Measurements from ENCODE around the gene COL17A1.

Gene COL17A1

DNA sequence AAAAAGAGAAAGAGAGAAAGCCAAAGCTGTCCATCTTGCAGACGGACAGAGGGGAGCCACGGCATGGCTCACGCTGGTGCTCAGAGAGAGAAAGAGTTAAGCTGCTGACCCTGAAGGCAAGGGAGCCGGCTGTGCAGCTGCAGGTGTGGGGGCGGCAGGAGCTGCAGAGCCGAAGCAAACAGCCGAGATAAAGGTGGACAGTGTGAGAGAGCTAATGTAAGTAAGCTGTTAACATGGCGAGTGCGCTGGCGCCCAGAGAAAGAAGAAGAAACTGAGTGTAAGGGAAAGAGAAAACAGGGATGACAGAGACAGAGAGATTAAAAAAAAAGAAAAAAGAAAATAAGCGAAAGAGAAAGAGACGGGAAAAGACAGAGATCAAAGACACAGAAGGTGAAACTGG lies 18.2 kb downstream of the COL17A1 start:
- no peak overlapping the region for H2AFZ ChIP-seq (ENCODE audit: low read depth, low read length)
- TF ChIP-seq, protein P1, sequence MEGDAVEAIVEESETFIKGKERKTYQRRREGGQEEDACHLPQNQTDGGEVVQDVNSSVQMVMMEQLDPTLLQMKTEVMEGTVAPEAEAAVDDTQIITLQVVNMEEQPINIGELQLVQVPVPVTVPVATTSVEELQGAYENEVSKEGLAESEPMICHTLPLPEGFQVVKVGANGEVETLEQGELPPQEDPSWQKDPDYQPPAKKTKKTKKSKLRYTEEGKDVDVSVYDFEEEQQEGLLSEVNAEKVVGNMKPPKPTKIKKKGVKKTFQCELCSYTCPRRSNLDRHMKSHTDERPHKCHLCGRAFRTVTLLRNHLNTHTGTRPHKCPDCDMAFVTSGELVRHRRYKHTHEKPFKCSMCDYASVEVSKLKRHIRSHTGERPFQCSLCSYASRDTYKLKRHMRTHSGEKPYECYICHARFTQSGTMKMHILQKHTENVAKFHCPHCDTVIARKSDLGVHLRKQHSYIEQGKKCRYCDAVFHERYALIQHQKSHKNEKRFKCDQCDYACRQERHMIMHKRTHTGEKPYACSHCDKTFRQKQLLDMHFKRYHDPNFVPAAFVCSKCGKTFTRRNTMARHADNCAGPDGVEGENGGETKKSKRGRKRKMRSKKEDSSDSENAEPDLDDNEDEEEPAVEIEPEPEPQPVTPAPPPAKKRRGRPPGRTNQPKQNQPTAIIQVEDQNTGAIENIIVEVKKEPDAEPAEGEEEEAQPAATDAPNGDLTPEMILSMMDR (IDR thresholded peaks at IDR 0.05; ENCODE audit: low read depth, low read length), result no peak
- TF ChIP-seq EZH2phosphoT487 (IDR thresholded peaks at IDR 0.05; ENCODE audit: low read depth), result no peak
- no peaks in the 10 kb centered on the region for H3K9me3 ChIP-seq (ENCODE audit: insufficient read depth, low read length)
- H4K20me1 ChIP-seq (ENCODE audit: insufficient read depth, low read length), result no peaks in the 10 kb centered on the region
- H3K79me2 ChIP-seq (ENCODE audit: low read length), result no peaks in the 10 kb centered on the region
- peaks cover 3% of the 10 kb centered on the region; the same call in 1 of the 2 replicates for H3K27me3 ChIP-seq (ENCODE audit: low read depth, low read length)
- H3K9ac ChIP-seq (ENCODE audit: low read length), result no peak overlapping the region
- H3K4me2 ChIP-seq (ENCODE audit: low read length), result no peak overlapping the region
- no peak overlapping the region for H3K27ac ChIP-seq (ENCODE audit: low read length)
- H3K36me3 ChIP-seq (replicated peaks; ENCODE audit: low read depth, low read length), result no peaks in the 10 kb centered on the region
- H3K4me1 ChIP-seq (ENCODE audit: low read length), result no peaks in the 10 kb centered on the region
- no peak overlapping the region for H3K4me3 ChIP-seq (ENCODE audit: low read length)

DNA sequence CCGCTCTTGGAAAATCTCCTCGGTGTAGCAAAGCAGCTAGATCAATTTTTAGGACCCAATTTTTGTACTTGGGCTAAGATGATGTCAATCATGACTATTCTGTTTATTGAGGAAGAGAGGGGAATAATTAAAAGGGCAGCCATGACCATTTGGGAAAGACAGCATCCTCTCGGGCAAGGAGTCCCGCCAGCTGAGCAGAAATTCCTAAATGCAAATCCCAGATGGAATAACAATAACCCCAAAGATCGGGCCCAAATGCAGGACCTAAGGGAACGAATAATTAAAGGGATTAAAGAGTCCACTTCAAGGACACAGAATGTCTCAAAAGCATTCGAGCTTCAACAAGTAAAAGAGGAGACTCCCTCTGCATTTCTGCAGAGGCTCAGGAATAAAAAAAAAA lies 18.7 kb downstream of the COL17A1 start:
- Histone ChIP-seq H3K79me2 (ENCODE audit: low read length) (no peaks in the 10 kb centered on the region), H3K27me3 (ENCODE audit: low read depth, low read length) (no peaks in the 10 kb centered on the region), H3K9me3 (ENCODE audit: insufficient read depth, low read length) (no peaks in the 10 kb centered on the region), H3K36me3 (replicated peaks; ENCODE audit: low read depth, low read length) (no peaks in the 10 kb centered on the region), H3K4me1 (ENCODE audit: low read length) (no peaks in the 10 kb centered on the region), H4K20me1 (ENCODE audit: insufficient read depth, low read length) (no peaks in the 10 kb centered on the region), H3K27ac (ENCODE audit: low read length) (no peak overlapping the region), H3K4me2 (ENCODE audit: low read length) (no peak overlapping the region), H3K9ac (ENCODE audit: low read length) (no peak overlapping the region), H3K4me3 (ENCODE audit: low read length) (no peak overlapping the region), H2AFZ (ENCODE audit: low read depth, low read length) (no peak overlapping the region)
- TF ChIP-seq EZH2phosphoT487 (IDR thresholded peaks at IDR 0.05; ENCODE audit: low read depth), result no peak
- TF ChIP-seq, protein P1 (IDR thresholded peaks at IDR 0.05; ENCODE audit: low read depth, low read length), result no peak

DNA sequence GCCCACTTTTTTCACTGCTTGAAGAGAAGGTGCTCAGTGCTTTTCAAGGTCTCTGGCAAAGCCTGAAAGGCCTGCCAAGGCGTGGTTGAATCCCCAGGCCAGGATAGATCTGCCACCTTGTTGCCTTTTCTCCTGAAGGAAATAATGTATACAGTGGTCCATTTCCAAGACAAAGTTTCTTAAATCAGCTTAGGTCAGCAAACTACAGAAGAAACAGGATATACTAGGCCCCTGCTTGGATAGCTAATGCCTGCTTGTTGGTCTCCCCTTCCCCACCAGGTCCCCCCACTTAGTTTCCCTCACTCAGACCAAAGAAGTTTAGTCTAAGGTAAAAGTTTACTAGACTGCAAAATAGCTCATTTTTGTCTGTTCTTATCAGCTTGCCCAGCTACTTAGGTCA lies 19.9 kb downstream of the COL17A1 start:
- H3K79me2 ChIP-seq (ENCODE audit: low read length), result no peaks in the 10 kb centered on the region
- no peaks in the 10 kb centered on the region for H3K36me3 ChIP-seq (replicated peaks; ENCODE audit: low read depth, low read length)
- no peaks in the 10 kb centered on the region for H4K20me1 ChIP-seq (ENCODE audit: insufficient read depth, low read length)
- no peak overlapping the region for H3K27ac ChIP-seq (ENCODE audit: low read length)
- H3K4me3 ChIP-seq (ENCODE audit: low read length), result no peak overlapping the region
- no peak overlapping the region for H3K9ac ChIP-seq (ENCODE audit: low read length)
- H3K4me1 ChIP-seq (ENCODE audit: low read length), result no peaks in the 10 kb centered on the region
- H3K9me3 ChIP-seq (ENCODE audit: insufficient read depth, low read length), result no peaks in the 10 kb centered on the region
- H3K27me3 ChIP-seq (ENCODE audit: low read depth, low read length), result no peaks in the 10 kb centered on the region
- H2AFZ ChIP-seq (ENCODE audit: low read depth, low read length), result no peak overlapping the region
- TF ChIP-seq EZH2phosphoT487 (IDR thresholded peaks at IDR 0.05; ENCODE audit: low read depth), result no peak
- TF ChIP-seq, protein P1 (IDR thresholded peaks at IDR 0.05; ENCODE audit: low read depth, low read length), result no peak
- H3K4me2 ChIP-seq (ENCODE audit: low read length), result no peak overlapping the region

DNA sequence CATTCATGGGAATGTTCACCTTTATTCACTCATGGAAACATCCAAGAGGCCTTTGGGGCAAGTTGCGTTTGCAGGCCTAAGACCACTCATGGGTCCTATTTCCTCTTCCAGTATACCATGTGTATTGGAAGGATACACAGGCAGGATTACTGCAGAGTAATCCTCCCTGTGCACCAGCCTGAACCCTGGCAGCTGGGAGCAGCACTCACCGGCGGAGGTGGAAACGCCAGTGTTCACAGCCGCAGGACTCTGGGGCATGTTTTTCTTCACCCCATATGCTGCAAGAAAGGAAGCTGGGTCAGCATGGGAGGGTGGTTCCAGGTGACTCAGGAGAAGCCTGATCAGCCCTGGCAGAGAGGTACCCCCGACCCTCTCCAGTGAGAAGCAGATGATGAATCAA lies 24.5 kb downstream of the COL17A1 start:
- Histone ChIP-seq H3K4me2 (ENCODE audit: low read length) (no peak overlapping the region), H3K27me3 (ENCODE audit: low read depth, low read length) (no peaks in the 10 kb centered on the region), H4K20me1 (ENCODE audit: insufficient read depth, low read length) (no peaks in the 10 kb centered on the region), H3K27ac (ENCODE audit: low read length) (no peak overlapping the region), H3K4me3 (ENCODE audit: low read length) (no peak overlapping the region), H3K9me3 (ENCODE audit: insufficient read depth, low read length) (no peaks in the 10 kb centered on the region), H3K36me3 (replicated peaks; ENCODE audit: low read depth, low read length) (no peaks in the 10 kb centered on the region), H3K4me1 (ENCODE audit: low read length) (no peaks in the 10 kb centered on the region), H2AFZ (ENCODE audit: low read depth, low read length) (no peak overlapping the region), H3K9ac (ENCODE audit: low read length) (no peak overlapping the region), H3K79me2 (ENCODE audit: low read length) (no peaks in the 10 kb centered on the region)
- TF ChIP-seq, protein P1 (IDR thresholded peaks at IDR 0.05; ENCODE audit: low read depth, low read length), result no peak
- TF ChIP-seq EZH2phosphoT487 (IDR thresholded peaks at IDR 0.05; ENCODE audit: low read depth), result no peak

Data from OCI-LY3 (cell line).